ENCODE results near the gene CAPZA3.
"Not testable (repeated sequence)": the region's sequence is repeated elsewhere in the genome, so short reads cannot be mapped to it uniquely, and the experiment has no call there.

CAPZA3 gene

GRCh38 chr12:18754124-18754707 is 16.3 kb downstream of the CAPZA3 start:
- no peak for DNase-seq

- no peak for DNase-seq
These were observed 17.4 kb downstream of the CAPZA3 start for GRCh38 chr12:18755341-18755740.

- DNase-seq: not testable (repeated sequence)
These were observed 28.6 kb downstream of the CAPZA3 start for GRCh38 chr12:18766479-18766878.

- no peak for DNase-seq
These were observed 44.9 kb downstream of the CAPZA3 start for GRCh38 chr12:18782827-18783226.

GRCh38 chr12:18785465-18785864 is 47.5 kb downstream of the CAPZA3 start:
- DNase-seq: not testable (repeated sequence)

Data from NCI-H748 treated with DMSO at 0.1 percent for 48 hours (cell line).